AG04449 (cell line): ENCODE results near the gene AMN.

Source experiments
- CTCF ChIA-PET: fragments of 350-600 bp; formaldehyde crosslinking; extraction: SDS; loops from one replicate; lab custom pipeline; 2021; ENCODE audit warnings: antibody characterized with exemption; lab: Yijun Ruan, JAX
- POLR2A ChIA-PET: fragments of 400-600, 350-600 bp; formaldehyde crosslinking; extraction: SDS; loops from one replicate; lab custom pipeline; 2020; ENCODE audit warnings: antibody characterized with exemption, inconsistent platforms; lab: Yijun Ruan, JAX
- DNase-seq: peaks from one replicate; pipeline ENCODE4 v3.0.0-alpha.2; 2010; ENCODE audit warnings: low read depth, low spot score
- H3K4me3 ChIP-seq: 2 replicates; pipeline ENCODE4 v1.5.1; 2011; ENCODE audit warnings: low read depth, mild to moderate bottlenecking, control low read depth, low read length
- TF ChIP-seq, protein P1 (sequence below): IDR thresholded peaks from one replicate; pipeline ENCODE4 v1.5.1; 2011; ENCODE audit warnings: mild to moderate bottlenecking, moderate library complexity, low read length, control low read depth, inconsistent platforms; ENCODE audit not compliant: insufficient read depth; ENCODE audit errors: missing control alignments

The AMN gene

DNA sequence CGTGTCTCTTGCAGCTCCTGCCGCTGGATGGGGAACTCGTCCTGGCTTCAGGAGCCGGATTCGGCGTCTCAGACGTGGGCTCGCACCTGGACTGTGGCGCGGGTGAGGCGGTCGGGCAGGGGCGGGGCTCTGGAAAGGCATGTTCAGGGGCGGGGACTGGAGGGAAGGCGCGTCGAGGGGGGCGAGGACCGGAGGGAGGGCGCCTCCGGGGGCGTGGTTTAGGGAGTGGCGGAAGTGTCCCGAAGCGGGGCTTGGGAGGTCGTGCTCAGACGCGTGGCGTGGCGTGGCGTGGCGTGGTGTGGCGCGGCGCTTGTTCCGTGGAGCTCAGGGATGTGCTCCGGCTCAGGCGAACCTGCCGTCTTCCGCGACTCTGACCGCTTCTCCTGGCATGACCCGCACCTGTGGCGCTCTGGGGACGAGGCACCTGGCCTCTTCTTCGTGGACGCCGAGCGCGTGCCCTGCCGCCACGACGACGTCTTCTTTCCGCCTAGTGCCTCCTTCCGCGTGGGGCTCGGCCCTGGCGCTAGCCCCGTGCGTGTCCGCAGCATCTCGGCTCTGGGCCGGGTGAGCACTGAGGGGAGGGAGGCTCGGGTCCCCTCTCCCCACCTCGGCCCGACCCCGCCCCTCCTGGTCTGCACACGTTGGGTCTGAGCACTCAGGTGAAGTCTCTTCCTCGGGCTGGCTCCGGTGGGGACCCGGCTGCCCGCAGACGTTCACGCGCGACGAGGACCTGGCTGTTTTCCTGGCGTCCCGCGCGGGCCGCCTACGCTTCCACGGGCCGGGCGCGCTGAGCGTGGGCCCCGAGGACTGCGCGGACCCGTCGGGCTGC is 6.2 kb downstream of the AMN start:
- TF ChIP-seq, protein P1, sequence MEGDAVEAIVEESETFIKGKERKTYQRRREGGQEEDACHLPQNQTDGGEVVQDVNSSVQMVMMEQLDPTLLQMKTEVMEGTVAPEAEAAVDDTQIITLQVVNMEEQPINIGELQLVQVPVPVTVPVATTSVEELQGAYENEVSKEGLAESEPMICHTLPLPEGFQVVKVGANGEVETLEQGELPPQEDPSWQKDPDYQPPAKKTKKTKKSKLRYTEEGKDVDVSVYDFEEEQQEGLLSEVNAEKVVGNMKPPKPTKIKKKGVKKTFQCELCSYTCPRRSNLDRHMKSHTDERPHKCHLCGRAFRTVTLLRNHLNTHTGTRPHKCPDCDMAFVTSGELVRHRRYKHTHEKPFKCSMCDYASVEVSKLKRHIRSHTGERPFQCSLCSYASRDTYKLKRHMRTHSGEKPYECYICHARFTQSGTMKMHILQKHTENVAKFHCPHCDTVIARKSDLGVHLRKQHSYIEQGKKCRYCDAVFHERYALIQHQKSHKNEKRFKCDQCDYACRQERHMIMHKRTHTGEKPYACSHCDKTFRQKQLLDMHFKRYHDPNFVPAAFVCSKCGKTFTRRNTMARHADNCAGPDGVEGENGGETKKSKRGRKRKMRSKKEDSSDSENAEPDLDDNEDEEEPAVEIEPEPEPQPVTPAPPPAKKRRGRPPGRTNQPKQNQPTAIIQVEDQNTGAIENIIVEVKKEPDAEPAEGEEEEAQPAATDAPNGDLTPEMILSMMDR, result no peak
- POLR2A ChIA-PET, result no interaction called here
- no peak for DNase-seq
- CTCF ChIA-PET, result interaction anchor here (1.0 to 1.3 kb wide), 2 partner anchors 234 to 405 kb away, joined by 3 to 6 read pairs; no protein-coding TSS in a partner anchor
- H3K4me3 ChIP-seq, result peak overlapping the region; percentile 49

- ChIA-PET CTCF (no interaction called here), POLR2A (no interaction called here)
- H3K4me3 ChIP-seq, result peak overlapping the region; percentile 49
- no peak for DNase-seq
- TF ChIP-seq, protein P1, result no peak
Measured at GRCh38 chr14:102929241-102930137, 7.0 kb downstream of the AMN start.

- ChIA-PET POLR2A (no interaction called here), CTCF (interaction anchor here (1.1 to 1.7 kb wide), 2 partner anchors 14 to 235 kb away, joined by 3 to 5 read pairs; no protein-coding TSS in a partner anchor)
- H3K4me3 ChIP-seq, result no peak overlapping the region
- TF ChIP-seq, protein P1, result no peak
- no peak for DNase-seq
Measured at GRCh38 chr14:102930138-102930752, 7.8 kb downstream of the AMN start.

DNA sequence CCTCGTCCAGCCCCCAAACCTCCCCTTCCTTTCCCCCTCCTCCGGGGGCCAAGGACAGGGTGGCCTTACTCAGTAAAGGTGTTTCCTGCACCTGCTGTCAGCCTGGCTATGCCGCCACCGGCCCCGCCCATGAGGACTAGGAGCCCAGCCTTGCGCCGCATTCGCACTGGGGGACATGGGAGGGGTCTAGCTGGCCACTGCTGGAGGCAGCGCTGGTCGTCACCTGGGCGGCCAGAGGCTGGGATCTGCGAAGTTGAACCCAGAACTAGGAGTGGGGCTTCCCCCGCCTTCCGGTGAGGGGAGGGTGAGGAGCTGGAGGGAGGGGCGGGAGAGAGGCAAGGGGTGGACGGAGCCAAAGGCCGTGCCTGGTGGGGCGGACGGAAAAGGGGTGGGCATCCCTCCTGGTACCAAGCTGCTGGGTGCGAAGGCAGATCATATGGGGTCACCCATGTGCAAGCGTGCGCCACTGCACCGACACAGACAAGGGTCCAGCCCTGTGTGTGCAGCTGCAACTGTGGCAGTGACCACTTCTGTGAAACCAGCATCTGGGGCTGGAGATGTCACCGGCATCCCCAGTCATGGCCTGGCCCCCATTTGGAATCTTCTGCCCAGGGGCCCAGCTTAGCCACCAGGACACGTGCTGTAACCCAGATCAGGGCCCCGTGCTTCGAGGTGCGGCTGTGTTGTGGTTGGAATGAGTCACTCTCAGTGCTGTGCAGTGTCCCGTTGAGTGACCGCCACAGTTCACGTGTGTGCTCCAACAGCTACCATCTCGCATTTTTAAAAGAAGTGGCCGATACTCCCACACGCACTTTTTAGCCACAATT is 8.5 kb downstream of the AMN start:
- DNase-seq, result no peak
- no peak overlapping the region for H3K4me3 ChIP-seq
- ChIA-PET POLR2A (no interaction called here), CTCF (interaction anchor here (1.1 to 1.7 kb wide), 2 partner anchors 13 to 236 kb away, joined by 3 to 5 read pairs; no protein-coding TSS in a partner anchor)
- TF ChIP-seq, protein P1, result no peak

DNA sequence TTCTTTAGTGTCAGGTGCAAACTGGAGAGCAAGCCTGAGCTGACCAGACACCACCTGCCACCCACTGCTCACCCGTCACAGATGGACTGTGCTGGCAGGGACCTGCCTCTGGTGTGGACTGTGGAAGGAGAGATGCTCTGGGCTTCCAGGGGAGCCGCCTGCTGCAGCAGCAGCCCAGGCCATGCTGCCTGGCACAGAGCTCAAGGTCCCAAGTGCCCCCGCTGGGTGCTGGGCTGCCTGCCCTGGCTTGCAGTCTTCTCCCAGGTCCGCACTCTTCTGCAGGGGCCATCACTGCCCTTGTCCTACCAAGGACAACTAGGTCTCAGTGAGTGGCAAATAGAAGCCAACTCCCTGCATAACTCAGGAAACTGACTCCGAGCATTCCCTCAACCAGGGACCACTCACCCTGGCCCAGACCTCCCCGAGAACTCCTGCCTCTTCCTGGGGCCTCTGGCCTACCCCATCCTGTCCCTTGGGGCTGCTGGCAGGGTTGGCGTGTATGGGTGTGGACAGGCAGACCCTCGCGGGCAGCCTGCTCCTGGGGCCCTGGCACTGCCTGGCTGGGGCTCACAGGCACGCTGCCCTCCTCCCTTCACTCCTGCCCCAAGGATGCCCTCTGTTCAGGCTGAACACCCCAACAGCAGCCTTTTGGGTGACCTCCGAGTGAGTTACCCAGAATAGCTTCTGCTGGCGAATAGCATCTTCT is 9.3 kb downstream of the AMN start:
- TF ChIP-seq, protein P1, result no peak
- ChIA-PET CTCF (interaction anchor here (1.7 kb wide), 1 partner anchor 237 kb away, joined by 5 read pairs; no protein-coding TSS in a partner anchor), POLR2A (no interaction called here)
- H3K4me3 ChIP-seq, result no peak overlapping the region
- DNase-seq, result no peak
